IMR-90 (cell line): ENCODE measurements around the gene LFNG. TPM values are rescaled to one million over a fixed set of nuclear protein-coding genes. Genes with fewer than 3 reads are reported as not detected.

Source experiments
- ATAC-seq: fragments of 200-7000 bp; cut with Tn5 transposase; 2 replicates; pipeline ENCODE4 v1.9.1; 2020; ENCODE audit warnings: low read depth, mild to moderate bottlenecking, moderate library complexity
- BruUV-seq: library from RNA; stranded (reverse); fragments of 400-500 nt; replicated peaks from 2 replicates; lab custom pipeline; 2021; lab: Mats Ljungman, UMichigan
- CTCF ChIA-PET: fragments of 300-600 bp; formaldehyde crosslinking; extraction: SDS; loops from one replicate; lab custom pipeline; 2021; ENCODE audit warnings: antibody characterized with exemption; lab: Yijun Ruan, JAX
- POLR2A ChIA-PET: fragments of 300-600 bp; sonication (Branson Sonifier 250); formaldehyde crosslinking; loops from one replicate; lab custom pipeline; 2022; ENCODE audit warnings: antibody characterized with exemption; ENCODE audit not compliant: unreplicated experiment; lab: Charles Lee
- DNase-seq: peaks from one replicate; pipeline ENCODE4 v3.0.0; 2013
- H2AFZ ChIP-seq: replicated peaks from 2 replicates; pipeline ENCODE3; 2013; ENCODE audit warnings: low read length, mild to moderate bottlenecking; ENCODE audit not compliant: poor library complexity
- H2AK5ac ChIP-seq: 2 replicates; pipeline ENCODE4 v1.6.1; 2013; ENCODE audit warnings: low read depth, low read length, inconsistent platforms
- H2AK9ac ChIP-seq: replicated peaks from 2 replicates; pipeline ENCODE3; 2013; ENCODE audit warnings: mild to moderate bottlenecking, low read depth, low read length, moderate library complexity; ENCODE audit not compliant: poor library complexity
- H2BK120ac ChIP-seq: 2 replicates; pipeline ENCODE4 v1.6.1; 2013; ENCODE audit warnings: low read depth, low read length, inconsistent platforms
- H2BK15ac ChIP-seq: 3 replicates; pipeline ENCODE4 v1.6.1; 2013; ENCODE audit warnings: low read depth, low read length, inconsistent platforms
- H2BK20ac ChIP-seq: 2 replicates; pipeline ENCODE4 v1.6.1; 2013; ENCODE audit warnings: low read depth, mild to moderate bottlenecking, inconsistent platforms, low read length, moderate library complexity
- H2BK5ac ChIP-seq: 2 replicates; pipeline ENCODE4 v1.6.1; 2013; ENCODE audit warnings: mild to moderate bottlenecking, low read depth, low read length, inconsistent platforms; ENCODE audit not compliant: poor library complexity, severe bottlenecking
- H3K14ac ChIP-seq: replicated peaks from 2 replicates; pipeline ENCODE4 v1.6.1; 2013; ENCODE audit warnings: low read depth, low read length, inconsistent platforms
- H3K18ac ChIP-seq: 2 replicates; pipeline ENCODE4 v1.6.1; 2013; ENCODE audit warnings: low read depth, low read length, control low read depth
- H3K23ac ChIP-seq: 2 replicates; pipeline ENCODE4 v1.6.1; 2013; ENCODE audit warnings: low read depth, low read length, inconsistent platforms
- H3K27ac ChIP-seq: 2 replicates; pipeline ENCODE4 v1.5.1; 2013; ENCODE audit warnings: mild to moderate bottlenecking, control low read depth, low read length; ENCODE audit not compliant: insufficient read depth
- H3K27me3 ChIP-seq: 2 replicates; pipeline ENCODE4 v1.6.1; 2013; ENCODE audit warnings: low read length; ENCODE audit not compliant: control insufficient read depth, insufficient read depth
- H3K36me3 ChIP-seq: 2 replicates; pipeline ENCODE4 v1.6.1; 2013; ENCODE audit warnings: low read length, mixed read lengths; ENCODE audit not compliant: control insufficient read depth, insufficient read depth
- H3K4ac ChIP-seq: 2 replicates; pipeline ENCODE4 v1.6.1; 2013; ENCODE audit warnings: low read depth, low read length, inconsistent platforms
- H3K4me1 ChIP-seq: 2 replicates; pipeline ENCODE4 v1.6.1; 2013; ENCODE audit warnings: low read length, mixed read lengths; ENCODE audit not compliant: control insufficient read depth, insufficient read depth
- H3K4me2 ChIP-seq: 2 replicates; pipeline ENCODE4 v1.6.1; 2013; ENCODE audit warnings: low read depth, mild to moderate bottlenecking, control low read depth, low read length, moderate library complexity
- H3K4me3 ChIP-seq: 2 replicates; pipeline ENCODE4 v1.5.1; 2013; ENCODE audit warnings: low read depth, mild to moderate bottlenecking, control low read depth, low read length, moderate library complexity; ENCODE audit not compliant: insufficient read depth
- H3K56ac ChIP-seq: 2 replicates; pipeline ENCODE4 v1.6.1; 2013; ENCODE audit warnings: low read length, inconsistent platforms; ENCODE audit not compliant: insufficient read depth; ENCODE audit errors: extremely low read depth
- H3K79me1 ChIP-seq, 2 experiments: 2 replicates each; pipeline ENCODE4 v1.6.1; 2013; ENCODE audit warnings: low read length in 2 of 2, inconsistent platforms in 1 of 2, low read depth in 1 of 2
- H3K9ac ChIP-seq: 2 replicates; pipeline ENCODE4 v1.6.1; 2013; ENCODE audit warnings: low read depth, low read length, control low read depth
- H3K9me1 ChIP-seq: 2 replicates; pipeline ENCODE4 v1.6.1; 2013; ENCODE audit warnings: low read length, inconsistent platforms; ENCODE audit not compliant: insufficient read depth
- H3K9me3 ChIP-seq: 2 replicates; pipeline ENCODE4 v1.6.1; 2013; ENCODE audit warnings: low read length; ENCODE audit not compliant: control insufficient read depth, insufficient read depth
- H4K20me1 ChIP-seq: 2 replicates; pipeline ENCODE4 v1.6.1; 2013; ENCODE audit warnings: low read length, inconsistent platforms; ENCODE audit not compliant: insufficient read depth
- H4K5ac ChIP-seq: 2 replicates; pipeline ENCODE4 v1.6.1; 2013; ENCODE audit warnings: mild to moderate bottlenecking, low read depth, low read length, control low read depth
- H4K8ac ChIP-seq, 2 experiments: 2 replicates each; pipeline ENCODE4 v1.6.1; 2013; ENCODE audit warnings: low read depth in 2 of 2, low read length in 2 of 2, control low read depth in 1 of 2, inconsistent platforms in 1 of 2
- H4K91ac ChIP-seq: 2 replicates; pipeline ENCODE4 v1.6.1; 2013; ENCODE audit warnings: low read depth, low read length, inconsistent platforms; ENCODE audit not compliant: insufficient read depth
- BHLHE40 ChIP-seq: fragments of 150-350 bp; IDR thresholded peaks from 2 replicates; pipeline ENCODE4 v1.6.1; 2016; ENCODE audit warnings: mild to moderate bottlenecking, low read depth, low read length
- CEBPB ChIP-seq: IDR thresholded peaks from 2 replicates; pipeline ENCODE4 v1.6.1; 2012; ENCODE audit warnings: low read depth, low read length, improper control_type of control experiment
- CHD1 ChIP-seq: IDR thresholded peaks from 2 replicates; pipeline ENCODE4 v1.6.1; 2012; ENCODE audit warnings: low read depth, low read length, improper control_type of control experiment
- CTCF ChIP-seq: conservative IDR thresholded peaks from 2 replicates; pipeline ENCODE4 v1.5.1; 2012; ENCODE audit warnings: mild to moderate bottlenecking, low read depth, low read length, improper control_type of control experiment
- FOS ChIP-seq: fragments of 150-350 bp; IDR thresholded peaks from 2 replicates; pipeline ENCODE4 v1.6.1; 2016; ENCODE audit warnings: low read depth, low read length
- MAFK ChIP-seq: IDR thresholded peaks from 2 replicates; pipeline ENCODE4 v1.6.1; 2012; ENCODE audit warnings: low read depth, low read length, improper control_type of control experiment
- MAZ ChIP-seq: IDR thresholded peaks from 2 replicates; pipeline ENCODE4 v1.6.1; 2012; ENCODE audit warnings: low read depth, mild to moderate bottlenecking, low read length, improper control_type of control experiment, moderate library complexity, borderline replicate concordance
- MXI1 ChIP-seq: IDR thresholded peaks from 2 replicates; pipeline ENCODE4 v1.6.1; 2012; ENCODE audit warnings: low read depth, mild to moderate bottlenecking, low read length, moderate library complexity, borderline replicate concordance
- POLR2A ChIP-seq: IDR thresholded peaks from 2 replicates; pipeline ENCODE4 v1.6.1; 2012; ENCODE audit warnings: mild to moderate bottlenecking, low read depth, low read length
- RAD21 ChIP-seq: IDR thresholded peaks from 2 replicates; pipeline ENCODE4 v1.6.1; 2012; ENCODE audit warnings: low read length, improper control_type of control experiment
- USF2 ChIP-seq: fragments of 150-350 bp; IDR thresholded peaks from 2 replicates; pipeline ENCODE4 v1.6.1; 2017; ENCODE audit warnings: mild to moderate bottlenecking, antibody characterized with exemption, low read length, low read depth
- WGBS, 2 experiments: methylation state at CpG; one replicate each; pipeline versions ENCODE4 v1.1.5 to v1.1.7; 2013; ENCODE audit warnings: missing lambda C conversion rate in 2 of 2; ENCODE audit not compliant: insufficient read length in 1 of 2; ENCODE audit errors: extremely low coverage in 2 of 2; 5-methylcytosine and 5-hydroxymethylcytosine counted together
- dilution Hi-C: fragments of 300-500 bp; cut with HindIII; formaldehyde crosslinking; loops from one replicate; pipeline ENCODE4 v1.14.3; 2018; ENCODE audit warnings: low sequenced_read_pairs; ENCODE audit not compliant: unreplicated experiment
- in situ Hi-C: fragments of 300-500 bp; cut with MboI; formaldehyde crosslinking; loops from 3 replicates; pipeline ENCODE4 v1.14.3; 2019; ENCODE audit warnings: low sequenced_read_pairs, inconsistent platforms, mixed read lengths
- intact Hi-C: fragments of 100-400 bp; cut with micrococcal nuclease; formaldehyde crosslinking; loops from 2 replicates; pipeline ENCODE4 v1.10.0; 2022
- polyA plus RNA-seq, 3 experiments: library from polyadenylated mRNA; depleted of rRNA; stranded (reverse); fragments of >200 nt; gene quantifications; 2 replicates each; pipeline ENCODE4 v1.2.3, GENCODE V29; 2012; ENCODE audit warnings: low replicate concordance in 1 of 3
- total RNA-seq: library from RNA; depleted of rRNA; stranded (reverse); fragments of >200 nt; gene quantifications from 2 replicates; pipeline ENCODE4 v1.2.3, GENCODE V29; 2012

Gene LFNG
- total and polyA plus RNA-seq, 2 of the 4 experiments (the other 2 are of a cell fraction): 1.8 to 5.1 TPM

GRCh38 chr7:2555121-2556052 is 35.8 kb downstream of the LFNG start, which contains the start of gene BRAT1:
Gene BRAT1 (minus strand): TSS chr7:2555524. CDS start chr7:2554431, 1,093 bp downstream.
- Histone ChIP-seq H4K8ac (peak within 1 kb of the TSS; percentile 95 to 100), H3K27me3 (no peaks in the 10 kb centered on the region), H4K20me1 (peaks cover 6% of the 10 kb centered on the region; the same call in 1 of the 2 replicates), H2BK15ac (peak within 1 kb of the TSS; percentile 99), H3K9ac (peak within 1 kb of the TSS; percentile 99), H4K5ac (peak within 1 kb of the TSS; percentile 99), H3K18ac (peak within 1 kb of the TSS; percentile 100), H3K36me3 (peaks cover 5% of the 10 kb centered on the region), H3K79me1 (peaks cover 24 to 44% of the 10 kb centered on the region in 2 experiments), H3K27ac (peak within 1 kb of the TSS; percentile 99), H3K14ac (peak within 1 kb of the TSS; percentile 100), H2BK20ac (peak within 1 kb of the TSS; percentile 100), H3K23ac (peak within 1 kb of the TSS; percentile 100), H3K4me3 (peak within 1 kb of the TSS; percentile 81), H3K4me1 (peaks cover 9% of the 10 kb centered on the region), H3K4me2 (peak within 1 kb of the TSS; percentile 92), H2AK5ac (peak within 1 kb of the TSS; percentile 82; the same call in 1 of the 2 replicates), H3K4ac (peak within 1 kb of the TSS; percentile 100), H2AFZ (peak within 1 kb of the TSS; percentile 99), H4K91ac (peak within 1 kb of the TSS; percentile 100), H2AK9ac (peak within 1 kb of the TSS; percentile 99), H2BK120ac (peak within 1 kb of the TSS; percentile 100), H3K9me1 (peaks cover 8% of the 10 kb centered on the region; the same call in 1 of the 2 replicates), H2BK5ac (peak within 1 kb of the TSS; percentile 100), H3K56ac (peak within 1 kb of the TSS; percentile 100), H3K9me3 (no peaks in the 10 kb centered on the region)
- intact Hi-C loops (loop anchor here (1.0 to 5.0 kb wide), 3 partner anchors 47 to 103 kb away; partner anchors contain the start of gene TTYH3), in situ Hi-C loops (no loop called here), dilution Hi-C loops (no loop called here)
- CTCF ChIA-PET: interaction anchor here (0.7 to 1.0 kb wide), 2 partner anchors 103 to 277 kb away, joined by 3 read pairs; no protein-coding TSS in a partner anchor
- BruUV-seq: no TSS peak
- DNase-seq (peak; percentile 90), ATAC-seq (peak; percentile 92)
- WGBS, 2 experiments: 0% methylated on average over 17 of the region's 79 CpGs; no CpG with 5 or more reads in 1 of the 2 experiments
- POLR2A ChIA-PET: no interaction called here
- TF ChIP-seq MXI1 (peak; percentile 69), CEBPB (no peak), CHD1 (peak; percentile 97; the same call in 1 of the 2 replicates), CTCF (peak; percentile 47), MAZ (peak; percentile 54; the same call in 1 of the 2 replicates), POLR2A (peak; percentile 66; the same call in 1 of the 2 replicates), FOS (no peak), RAD21 (peak; percentile 21; the same call in 1 of the 2 replicates), USF2 (no peak), MAFK (no peak), BHLHE40 (peak; percentile 96)
